OCI-LY7 (cell line): Measurements from ENCODE around the gene TTC7B. TPM values are rescaled to one million over a fixed set of nuclear protein-coding genes. Genes with fewer than 3 reads are reported as not detected.

Experiments
- BruUV-seq: library from RNA; stranded (reverse); fragments of 400-500 nt; replicated peaks from 2 replicates; lab custom pipeline; 2021; lab: Mats Ljungman, UMichigan
- CTCF ChIA-PET: fragments of 300-600 bp; sonication (Branson Sonifier 250); formaldehyde crosslinking; loops from one replicate; lab custom pipeline; 2022; ENCODE audit warnings: antibody characterized with exemption; ENCODE audit not compliant: unreplicated experiment; lab: Charles Lee
- POLR2A ChIA-PET: fragments of 300-600 bp; sonication (Branson Sonifier 250); formaldehyde crosslinking; loops from one replicate; lab custom pipeline; 2022; ENCODE audit warnings: antibody characterized with exemption; lab: Charles Lee
- DNase-seq: peaks from one replicate; pipeline ENCODE4 v3.0.0-alpha.2; 2015; ENCODE audit warnings: low spot score
- H2AFZ ChIP-seq: fragments of 200-600 bp; sonication (generic), shearing (Covaris generic); 2 replicates; pipeline ENCODE4 v1.6.1; 2014; ENCODE audit warnings: mild to moderate bottlenecking, antibody characterized with exemption, low read length, moderate library complexity
- H3K27ac ChIP-seq: fragments of 200-600 bp; sonication (generic); 2 replicates; pipeline ENCODE4 v1.5.1; 2014; ENCODE audit warnings: mixed run types, low read depth, mild to moderate bottlenecking, moderate library complexity, low read length, inconsistent platforms; ENCODE audit not compliant: poor library complexity, severe bottlenecking
- H3K36me3 ChIP-seq: fragments of 200-600 bp; sonication (generic); 2 replicates; pipeline ENCODE4 v1.6.1; 2014; ENCODE audit warnings: mild to moderate bottlenecking, antibody characterized with exemption, low read length, moderate library complexity, mixed read lengths; ENCODE audit not compliant: insufficient read depth
- H3K4me1 ChIP-seq: fragments of 200-600 bp; sonication (generic); 2 replicates; pipeline ENCODE4 v1.5.1; 2014; ENCODE audit warnings: mild to moderate bottlenecking, low read length; ENCODE audit not compliant: insufficient read depth, poor library complexity, severe bottlenecking
- H3K4me2 ChIP-seq: fragments of 200-600 bp; sonication (generic); 2 replicates; pipeline ENCODE4 v1.6.1; 2014; ENCODE audit warnings: mild to moderate bottlenecking, low read length
- H3K4me3 ChIP-seq: fragments of 200-600 bp; sonication (generic); 2 replicates; pipeline ENCODE4 v1.5.1; 2014; ENCODE audit warnings: mild to moderate bottlenecking, low read depth, low read length; ENCODE audit not compliant: poor library complexity, severe bottlenecking
- H3K79me2 ChIP-seq: fragments of 200-600 bp; sonication (generic); 2 replicates; pipeline ENCODE4 v1.6.1; 2016; ENCODE audit warnings: low read depth, mild to moderate bottlenecking, low read length, moderate library complexity, mixed read lengths; ENCODE audit not compliant: insufficient read depth
- H3K9me2 ChIP-seq: fragments of 200-600 bp; sonication (generic); 2 replicates; pipeline ENCODE4 v1.6.1; 2016; ENCODE audit warnings: mild to moderate bottlenecking, low read length, mixed read lengths; ENCODE audit not compliant: insufficient read depth
- H3K9me3 ChIP-seq: fragments of 200-600 bp; sonication (generic); 2 replicates; pipeline ENCODE4 v1.6.1; 2014; ENCODE audit warnings: mild to moderate bottlenecking, mixed run types, low read length, mixed read lengths
- H4K20me1 ChIP-seq: fragments of 200-600 bp; sonication (generic); 2 replicates; pipeline ENCODE4 v1.6.1; 2014; ENCODE audit warnings: mild to moderate bottlenecking, antibody characterized with exemption, low read length, moderate library complexity, mixed read lengths; ENCODE audit not compliant: insufficient read depth
- CTCF ChIP-seq: fragments of 200-600 bp; sonication (generic); conservative IDR thresholded peaks from 2 replicates; pipeline ENCODE4 v1.5.1; 2014; ENCODE audit warnings: mild to moderate bottlenecking, antibody characterized with exemption, low read length, moderate library complexity, mixed read lengths
- EZH2phosphoT487 ChIP-seq: fragments of 200-600 bp; sonication (generic); IDR thresholded peaks from 2 replicates; pipeline ENCODE4 v1.6.1; 2018; ENCODE audit warnings: low read depth, borderline replicate concordance, mild to moderate bottlenecking, mixed run types, antibody characterized with exemption, low read length, moderate library complexity, mixed read lengths
- intact Hi-C: fragments of 100-400 bp; cut with micrococcal nuclease; formaldehyde crosslinking; loops from one replicate; pipeline ENCODE4 v1.10.0; 2022; ENCODE audit not compliant: unreplicated experiment
- total RNA-seq, 2 experiments: library from RNA; depleted of rRNA in 1 of 2; stranded (reverse); fragments of >200 nt in 1 of 2; shearing (Covaris generic) in 1 of 2; gene quantifications; 2 replicates each; pipeline ENCODE4 v1.2.3, GENCODE V29; 2014 to 2022

The TTC7B gene
- total RNA-seq, 2 experiments from 2014 or later: 0.19 to 0.51 TPM

DNA sequence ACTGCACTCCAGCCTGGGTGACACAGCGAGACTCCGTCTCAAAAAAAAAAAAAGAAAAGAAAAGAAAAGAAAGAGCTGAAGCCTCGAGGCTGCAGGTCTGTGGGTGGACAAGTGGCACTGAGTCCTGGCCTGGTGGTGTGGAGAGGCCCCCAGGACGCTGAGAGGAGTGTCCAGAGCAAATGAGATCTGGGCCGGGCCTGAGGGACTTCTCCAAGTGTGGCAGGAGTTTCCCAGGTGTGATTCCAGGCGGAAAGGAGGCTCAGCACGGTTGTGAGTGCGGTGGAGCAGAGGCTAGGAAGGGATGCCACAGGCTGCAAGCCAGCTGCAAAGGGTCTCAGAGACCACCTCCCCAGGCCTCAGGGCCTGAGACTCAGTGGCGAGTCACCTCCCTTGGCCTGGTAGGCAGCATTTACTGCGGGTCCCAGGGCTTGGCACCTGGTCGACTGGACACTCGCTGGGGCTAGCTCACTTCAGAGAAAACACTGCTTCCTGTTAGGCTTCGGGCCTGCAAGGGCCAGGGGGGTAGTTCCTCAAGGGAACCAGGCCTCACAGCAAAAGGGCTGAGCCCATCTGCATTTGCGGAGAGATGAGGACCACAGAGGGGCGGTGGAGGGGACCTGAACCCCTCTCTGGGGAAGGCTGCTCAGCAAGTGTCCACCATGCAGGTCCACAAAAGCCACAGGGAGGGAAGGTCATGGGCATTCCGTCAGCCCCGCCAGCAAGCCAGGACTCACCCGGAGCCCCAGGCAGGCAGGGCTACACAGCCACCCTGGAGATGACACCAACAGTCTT is 11.7 kb downstream of the TTC7B start:
- POLR2A ChIA-PET: interaction anchor here (0.6 to 0.7 kb wide), 2 partner anchors 200 to 339 kb away, joined by 3 read pairs; no protein-coding TSS in a partner anchor
- Histone ChIP-seq H3K4me3 (no peak overlapping the region), H2AFZ (no peak overlapping the region), H3K4me2 (no peak overlapping the region), H4K20me1 (no peaks in the 10 kb centered on the region), H3K9me3 (no peaks in the 10 kb centered on the region), H3K9me2 (no peaks in the 10 kb centered on the region), H3K79me2 (no peaks in the 10 kb centered on the region), H3K4me1 (no peaks in the 10 kb centered on the region), H3K36me3 (no peaks in the 10 kb centered on the region), H3K27ac (no peak overlapping the region)
- TF ChIP-seq CTCF (no peak), EZH2phosphoT487 (no peak)
- BruUV-seq: no TSS peak
- CTCF ChIA-PET: interaction anchor here (0.6 kb wide), 1 partner anchor 57 kb away, joined by 3 read pairs; no protein-coding TSS in a partner anchor
- intact Hi-C loops: no loop called here
- DNase-seq: no peak

DNA sequence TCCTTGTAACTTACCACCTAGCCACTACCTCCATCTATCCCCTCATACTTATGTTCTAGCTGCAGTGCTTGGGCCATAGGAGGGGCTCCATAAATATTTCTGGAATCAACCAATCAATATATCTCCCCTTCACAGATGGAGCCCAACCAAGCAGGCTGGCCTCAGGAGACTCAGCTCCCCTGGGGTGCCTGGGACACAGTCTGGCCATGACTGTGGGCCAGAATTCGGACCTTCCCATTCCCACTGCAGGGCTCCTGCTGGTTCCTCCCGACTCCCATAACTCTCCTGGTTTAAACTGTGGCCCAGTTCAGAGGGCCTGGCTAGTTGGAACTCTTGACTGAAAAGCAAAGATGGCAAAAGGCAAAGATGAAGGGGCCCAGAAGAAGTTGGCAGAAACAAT is 13.0 kb downstream of the TTC7B start:
- H3K9me2 ChIP-seq: no peaks in the 10 kb centered on the region
- no TSS peak for BruUV-seq
- no peak overlapping the region for H2AFZ ChIP-seq
- no peaks in the 10 kb centered on the region for H3K4me1 ChIP-seq
- no peaks in the 10 kb centered on the region for H4K20me1 ChIP-seq
- no peaks in the 10 kb centered on the region for H3K79me2 ChIP-seq
- no peak for TF ChIP-seq CTCF
- no peak for TF ChIP-seq EZH2phosphoT487
- H3K4me2 ChIP-seq: no peak overlapping the region
- H3K36me3 ChIP-seq: no peaks in the 10 kb centered on the region
- intact Hi-C loops: no loop called here
- no peak for DNase-seq
- H3K9me3 ChIP-seq: no peaks in the 10 kb centered on the region
- no peak overlapping the region for H3K27ac ChIP-seq
- ChIA-PET POLR2A (interaction anchor here (0.7 kb wide), 1 partner anchor 613 kb away, joined by 3 read pairs; no protein-coding TSS in a partner anchor), CTCF (no interaction called here)
- H3K4me3 ChIP-seq: no peak overlapping the region

DNA sequence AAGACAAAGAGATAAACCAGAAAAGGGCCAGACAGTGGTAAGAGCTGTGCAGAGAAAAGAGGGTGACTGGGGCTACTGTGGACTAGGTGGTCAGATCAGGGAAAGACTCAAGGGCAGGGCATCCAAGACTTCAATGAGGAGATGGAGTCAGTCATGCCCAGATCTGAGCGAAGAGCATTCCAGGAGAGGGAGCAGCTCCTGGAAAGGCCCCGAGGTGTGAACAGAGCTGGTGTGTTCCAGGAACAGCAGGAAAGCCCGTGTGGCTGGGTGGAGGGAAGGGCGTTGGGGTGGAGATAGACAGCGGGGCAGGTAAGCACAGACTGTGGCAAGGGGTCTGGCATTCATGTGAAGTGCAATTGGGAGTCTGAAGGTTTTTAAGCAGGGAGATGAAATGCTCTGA is 16.8 kb downstream of the TTC7B start:
- H3K4me3 ChIP-seq: no peak overlapping the region
- no peaks in the 10 kb centered on the region for H3K4me1 ChIP-seq
- no peaks in the 10 kb centered on the region for H3K9me3 ChIP-seq
- H3K9me2 ChIP-seq: no peaks in the 10 kb centered on the region
- H3K4me2 ChIP-seq: no peak overlapping the region
- no peak for TF ChIP-seq EZH2phosphoT487
- TF ChIP-seq CTCF: no peak
- ChIA-PET CTCF (no interaction called here), POLR2A (no interaction called here)
- no peaks in the 10 kb centered on the region for H4K20me1 ChIP-seq
- DNase-seq: no peak
- intact Hi-C loops: no loop called here
- H2AFZ ChIP-seq: no peak overlapping the region
- BruUV-seq: no TSS peak
- no peak overlapping the region for H3K27ac ChIP-seq
- no peaks in the 10 kb centered on the region for H3K79me2 ChIP-seq
- no peaks in the 10 kb centered on the region for H3K36me3 ChIP-seq
